GM06990 (cell line): ENCODE data around the gene C1QTNF5.

Experiments used
- DNase-seq: peaks from one replicate; pipeline ENCODE4 v3.0.0-alpha.2; 2011; ENCODE audit not compliant: insufficient read length; ENCODE audit errors: extremely low read depth
- H3K27me3 ChIP-seq: replicated peaks from 2 replicates; pipeline ENCODE4 v1.6.0; 2011; ENCODE audit warnings: low read length; ENCODE audit not compliant: control insufficient read depth, insufficient read depth
- H3K36me3 ChIP-seq: 2 replicates; pipeline ENCODE4 v1.5.1; 2011; ENCODE audit warnings: low read length; ENCODE audit not compliant: control insufficient read depth, insufficient read depth
- H3K4me3 ChIP-seq: replicated peaks from 2 replicates; pipeline ENCODE4 v1.5.1; 2011; ENCODE audit warnings: low read depth, mild to moderate bottlenecking, control low read depth, low read length
- CTCF ChIP-seq: IDR thresholded peaks from 2 replicates; pipeline ENCODE4 v1.5.1; 2011; ENCODE audit warnings: low read length, control low read depth, mild to moderate bottlenecking, inconsistent platforms; ENCODE audit not compliant: insufficient read depth, poor library complexity, severe bottlenecking

The C1QTNF5 gene

GRCh38 chr11:119298726-119299125 lies 42.0 kb downstream of the C1QTNF5 start:
- H3K36me3 ChIP-seq: peaks cover 18% of the 10 kb centered on the region
- no peak for DNase-seq

GRCh38 chr11:119297938-119298337 lies 42.7 kb downstream of the C1QTNF5 start:
- Histone ChIP-seq H3K36me3 (peaks cover 18% of the 10 kb centered on the region), H3K27me3 (no peaks in the 10 kb centered on the region), H3K4me3 (no peak overlapping the region)
- DNase-seq: no peak
- TF ChIP-seq CTCF: no peak

More at GRCh38 chr11:119298726-119299125, 42.0 kb downstream of the C1QTNF5 start:
- no peak for TF ChIP-seq CTCF
- no peak overlapping the region for H3K4me3 ChIP-seq
- no peaks in the 10 kb centered on the region for H3K27me3 ChIP-seq

- no peak overlapping the region for H3K4me3 ChIP-seq
- peaks cover 20% of the 10 kb centered on the region for H3K36me3 ChIP-seq
- DNase-seq: no peak
- peak; percentile 11 for TF ChIP-seq CTCF
- no peaks in the 10 kb centered on the region for H3K27me3 ChIP-seq
Observed at GRCh38 chr11:119295178-119295577, 45.5 kb downstream of the C1QTNF5 start.

- no peak for TF ChIP-seq CTCF
- Histone ChIP-seq H3K27me3 (no peaks in the 10 kb centered on the region), H3K4me3 (no peak overlapping the region), H3K36me3 (peaks cover 16% of the 10 kb centered on the region)
- no peak for DNase-seq
Observed at GRCh38 chr11:119293461-119293860, 47.2 kb downstream of the C1QTNF5 start.

- peaks cover 11% of the 10 kb centered on the region for H3K36me3 ChIP-seq
- TF ChIP-seq CTCF: no peak
- no peaks in the 10 kb centered on the region for H3K27me3 ChIP-seq
- DNase-seq: no peak
- H3K4me3 ChIP-seq: no peak overlapping the region
Observed at GRCh38 chr11:119290894-119291497, 49.7 kb downstream of the C1QTNF5 start.
